ENCODE data around the gene SHC2. TPM values are rescaled to one million over a fixed set of nuclear protein-coding genes. Genes with fewer than 3 reads are reported as not detected.

SHC2 gene
- total and polyA plus RNA-seq, 2 donors (not counting 3 experiments of a cell fraction or from before 2014, with no cell fraction given): 7.5 to 11.8 TPM

- H3K4me3 ChIP-seq (replicated peaks in 1 of 3; ENCODE audit: insufficient read depth in 1 of 3, low read depth in 1 of 3, low read length in 3 of 3): no peak overlapping the region
- DNase-seq (ENCODE audit: low read depth, low spot score) (no peak), FAIRE-seq (no peak)
- H3K9me1 ChIP-seq (replicated peaks; ENCODE audit: control insufficient read depth, extremely low read depth, insufficient read depth, low read length): no peaks in the 10 kb centered on the region
- no peak overlapping the region for H3K27ac ChIP-seq (ENCODE audit: insufficient read depth, low read depth, low read length)
- dilution Hi-C loops (cut with MboI; ENCODE audit: extremely low pct_ligation_motif_present, low sequenced_read_pairs): no loop called here
- TF ChIP-seq MYC (IDR thresholded peaks at IDR 0.05; ENCODE audit: low read depth, low read length): no peak
- TF ChIP-seq EZH2 (IDR thresholded peaks at IDR 0.05; ENCODE audit: borderline replicate concordance, low read depth, low read length, severe bottlenecking): no peak
- TF ChIP-seq POLR2AphosphoS5 (IDR thresholded peaks at IDR 0.05; ENCODE audit: insufficient read depth, low read depth, low read length): no peak
- TF ChIP-seq POLR2A (IDR thresholded peaks at IDR 0.05; ENCODE audit: low read depth, low read length): no peak
- TF ChIP-seq GATA2 (IDR thresholded peaks at IDR 0.05; ENCODE audit: insufficient read depth, insufficient read length, low read depth, low read length): no peak
- TF ChIP-seq JUN (IDR thresholded peaks at IDR 0.05; ENCODE audit: borderline replicate concordance, insufficient read depth, insufficient read length, low read depth): no peak
- no peak for TF ChIP-seq MAX (IDR thresholded peaks at IDR 0.05; ENCODE audit: insufficient read depth, insufficient read length)
- TF ChIP-seq FOS (IDR thresholded peaks at IDR 0.05; ENCODE audit: borderline replicate concordance, insufficient read depth, low read length): no peak
- TF ChIP-seq CTCF (IDR thresholded peaks at IDR 0.05; ENCODE audit: extremely low read depth in 1 of 2, insufficient read depth in 1 of 2, low read depth in 1 of 2, low read length in 2 of 2): no peak
- H2AFZ ChIP-seq (ENCODE audit: low read depth, low read length): no peak overlapping the region
- H4K20me1 ChIP-seq (replicated peaks; ENCODE audit: control insufficient read depth, extremely low read depth, insufficient read depth, low read length): no peaks in the 10 kb centered on the region
- ChIA-PET CTCF (interaction anchor here (0.8 to 2.1 kb wide), 2 partner anchors 10 to 121 kb away, joined by 3 to 4 read pairs; no protein-coding TSS in a partner anchor), POLR2A (no interaction called here)
- no TSS peak for BruUV-seq (replicated peaks)
- no peaks in the 10 kb centered on the region for H3K79me2 ChIP-seq (ENCODE audit: control insufficient read depth, insufficient read depth, low read length)
- no peak overlapping the region for H3K9ac ChIP-seq (replicated peaks; ENCODE audit: extremely low read depth, insufficient read depth, low read length)
- intact Hi-C loops (cut with micrococcal nuclease): no loop called here
- no peaks in the 10 kb centered on the region for H3K27me3 ChIP-seq (ENCODE audit: control insufficient read depth in 2 of 2, insufficient read depth in 2 of 2, low read length in 2 of 2)
- H3K36me3 ChIP-seq (ENCODE audit: control insufficient read depth in 2 of 2, extremely low read depth in 1 of 2, insufficient read depth in 2 of 2, low read length in 2 of 2): no peaks in the 10 kb centered on the region
- no peak overlapping the region for H3K4me2 ChIP-seq (ENCODE audit: insufficient read depth, low read length)
- H3K9me3 ChIP-seq (replicated peaks; ENCODE audit: control insufficient read depth, insufficient read depth, low read length): no peaks in the 10 kb centered on the region
- no peaks in the 10 kb centered on the region for H3K4me1 ChIP-seq (ENCODE audit: control insufficient read depth, extremely low read depth, insufficient read depth, low read length)
Observed at GRCh38 chr19:374183-374885, 86.5 kb downstream of the SHC2 start.

Measured in endothelial cell of umbilical vein (primary cell).